MCF 10A (cell line): ENCODE results near the gene SEMA3C. TPM values are rescaled to one million over a fixed set of nuclear protein-coding genes. Genes with fewer than 3 reads are reported as not detected.

Experiments
- BruUV-seq: library from RNA; stranded (reverse); fragments of 400-500 nt; replicated peaks from 2 replicates; lab custom pipeline; 2021; lab: Mats Ljungman, UMichigan
- CTCF ChIA-PET: fragments of 300-600 bp; sonication (Branson Sonifier 250); formaldehyde crosslinking; extraction: SDS; loops from one replicate; lab custom pipeline; 2021; ENCODE audit warnings: antibody characterized with exemption, inconsistent platforms; lab: Yijun Ruan, JAX
- POLR2A ChIA-PET: fragments of 300-600, 350-650 bp; sonication (Branson Sonifier 250); formaldehyde crosslinking; extraction: SDS; loops from one replicate; lab custom pipeline; 2020; ENCODE audit warnings: antibody characterized with exemption, inconsistent platforms; lab: Yijun Ruan, JAX
- DNase-seq: peaks from one replicate; pipeline ENCODE4 v3.0.0-alpha.2; 2018; ENCODE audit not compliant: unreplicated experiment
- H3K27ac Mint-ChIP-seq: one replicate; pipeline ENCODE4 v1.8.0; 2022; ENCODE audit warnings: mild to moderate bottlenecking, low read depth, mixed read lengths; ENCODE audit not compliant: unreplicated experiment
- H3K27me3 Mint-ChIP-seq: one replicate; pipeline ENCODE4 v1.8.0; 2022; ENCODE audit warnings: mixed read lengths; ENCODE audit not compliant: insufficient read depth, unreplicated experiment
- H3K36me3 Mint-ChIP-seq: one replicate; pipeline ENCODE4 v1.8.0; 2022; ENCODE audit warnings: mild to moderate bottlenecking, moderate library complexity, mixed read lengths; ENCODE audit not compliant: insufficient read depth, unreplicated experiment
- H3K4me1 Mint-ChIP-seq: one replicate; pipeline ENCODE4 v1.8.0; 2022; ENCODE audit warnings: mixed read lengths; ENCODE audit not compliant: insufficient read depth, unreplicated experiment
- H3K4me3 Mint-ChIP-seq: one replicate; pipeline ENCODE4 v1.8.0; 2022; ENCODE audit warnings: mild to moderate bottlenecking, moderate library complexity, mixed read lengths; ENCODE audit not compliant: unreplicated experiment
- H3K9me3 Mint-ChIP-seq: one replicate; pipeline ENCODE4 v1.8.0; 2022; ENCODE audit warnings: mixed read lengths; ENCODE audit not compliant: unreplicated experiment
- intact Hi-C: fragments of 100-400 bp; cut with micrococcal nuclease; formaldehyde crosslinking; loops from 2 replicates; pipeline ENCODE4 v1.14.1; 2022
- total RNA-seq: library from RNA; stranded (reverse); gene quantifications from 2 replicates; pipeline ENCODE4 v1.2.3, GENCODE V29; 2022
- TF ChIP-seq, protein P1 (sequence below): fragments of 200-600 bp; IDR thresholded peaks from one replicate; pipeline ENCODE4 v1.8.0; 2022; ENCODE audit warnings: antibody characterized with exemption, mild to moderate bottlenecking; ENCODE audit not compliant: unreplicated experiment

Gene SEMA3C
- total RNA-seq, 1 experiment from 2014 or later, result 140 TPM

DNA sequence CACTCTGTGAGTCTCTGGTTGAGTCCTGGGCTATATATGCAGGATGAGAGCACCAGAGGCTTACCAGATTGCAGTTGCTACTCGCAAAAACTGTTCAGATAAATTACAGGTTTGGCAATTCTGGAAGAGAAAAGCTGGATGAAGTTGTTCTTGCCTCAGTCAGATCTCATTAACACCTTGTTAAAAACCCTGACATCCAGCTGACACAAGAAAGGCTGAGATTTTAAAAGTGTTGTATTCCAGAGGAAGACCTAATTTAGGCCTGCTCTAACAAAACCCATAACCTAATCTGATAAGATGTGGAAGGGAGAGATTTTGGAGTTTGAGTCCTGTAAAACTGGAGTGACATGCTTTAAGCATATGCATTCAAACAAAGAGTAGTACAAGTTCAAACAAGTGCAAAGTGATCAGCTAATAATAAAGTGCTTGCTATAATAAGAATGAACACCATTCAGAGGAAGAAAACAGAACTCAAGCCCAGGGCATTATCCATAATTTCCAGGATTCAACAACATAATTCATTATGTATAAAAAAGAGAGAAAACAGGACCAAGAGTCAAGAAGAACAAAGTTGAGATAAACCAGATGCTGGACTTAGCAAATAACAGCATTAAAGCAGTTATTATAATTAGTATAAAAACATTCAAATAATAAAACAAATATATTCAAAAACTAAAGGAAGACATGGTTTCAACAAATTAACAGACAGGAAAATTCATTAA is 144.9 kb downstream of the SEMA3C start:
- H3K27me3 Mint-ChIP-seq, result no peaks in the 10 kb centered on the region
- no TSS peak for BruUV-seq
- CTCF ChIA-PET, result interaction anchor here (0.5 to 1.7 kb wide), 5 partner anchors 11 to 726 kb away, joined by 3 to 6 read pairs (median 3); no protein-coding TSS in a partner anchor
- H3K4me1 Mint-ChIP-seq, result peaks cover 24% of the 10 kb centered on the region
- DNase-seq, result no peak
- TF ChIP-seq, protein P1, sequence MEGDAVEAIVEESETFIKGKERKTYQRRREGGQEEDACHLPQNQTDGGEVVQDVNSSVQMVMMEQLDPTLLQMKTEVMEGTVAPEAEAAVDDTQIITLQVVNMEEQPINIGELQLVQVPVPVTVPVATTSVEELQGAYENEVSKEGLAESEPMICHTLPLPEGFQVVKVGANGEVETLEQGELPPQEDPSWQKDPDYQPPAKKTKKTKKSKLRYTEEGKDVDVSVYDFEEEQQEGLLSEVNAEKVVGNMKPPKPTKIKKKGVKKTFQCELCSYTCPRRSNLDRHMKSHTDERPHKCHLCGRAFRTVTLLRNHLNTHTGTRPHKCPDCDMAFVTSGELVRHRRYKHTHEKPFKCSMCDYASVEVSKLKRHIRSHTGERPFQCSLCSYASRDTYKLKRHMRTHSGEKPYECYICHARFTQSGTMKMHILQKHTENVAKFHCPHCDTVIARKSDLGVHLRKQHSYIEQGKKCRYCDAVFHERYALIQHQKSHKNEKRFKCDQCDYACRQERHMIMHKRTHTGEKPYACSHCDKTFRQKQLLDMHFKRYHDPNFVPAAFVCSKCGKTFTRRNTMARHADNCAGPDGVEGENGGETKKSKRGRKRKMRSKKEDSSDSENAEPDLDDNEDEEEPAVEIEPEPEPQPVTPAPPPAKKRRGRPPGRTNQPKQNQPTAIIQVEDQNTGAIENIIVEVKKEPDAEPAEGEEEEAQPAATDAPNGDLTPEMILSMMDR, result no peak
- POLR2A ChIA-PET, result interaction anchor here (1.0 to 1.8 kb wide), 5 partner anchors 14 to 51 kb away, joined by 3 to 6 read pairs (median 4); no protein-coding TSS in a partner anchor
- peak overlapping the region; percentile 69 for H3K27ac Mint-ChIP-seq
- H3K4me3 Mint-ChIP-seq, result no peak overlapping the region
- H3K9me3 Mint-ChIP-seq, result no peaks in the 10 kb centered on the region
- peaks cover 56% of the 10 kb centered on the region for H3K36me3 Mint-ChIP-seq
- intact Hi-C loops, result no loop called here

DNA sequence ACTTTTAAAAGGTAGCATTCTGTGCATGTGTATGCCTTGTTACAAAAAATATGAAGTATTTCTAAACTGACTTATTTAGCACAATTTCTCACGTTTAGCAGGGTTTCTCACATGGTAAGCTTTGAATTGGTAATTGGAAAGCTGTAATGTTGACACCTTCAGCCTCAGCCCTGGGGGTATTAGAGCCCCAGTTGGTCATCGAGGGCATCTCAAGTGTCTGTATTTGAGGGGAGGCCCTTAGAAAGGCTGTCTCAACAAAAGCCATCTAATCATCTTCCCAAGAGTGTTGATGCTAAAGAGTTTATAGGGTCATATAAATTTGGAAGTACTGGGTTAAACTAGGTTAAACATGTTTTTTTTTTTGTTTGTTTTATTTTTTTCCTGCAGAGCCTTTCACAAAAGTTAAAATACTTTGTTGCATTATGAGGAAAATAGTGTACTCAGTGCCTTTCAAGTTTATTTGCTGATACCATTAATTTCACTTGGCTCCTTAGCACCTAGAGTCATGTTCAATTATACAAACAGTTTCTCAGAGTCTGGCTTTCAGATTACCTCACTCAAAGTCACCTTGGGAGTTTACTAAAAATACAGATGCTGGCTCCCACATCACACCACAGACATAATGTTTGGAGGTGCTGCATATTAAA is 146.4 kb downstream of the SEMA3C start:
- H3K36me3 Mint-ChIP-seq, result peaks cover 56% of the 10 kb centered on the region
- H3K9me3 Mint-ChIP-seq, result no peaks in the 10 kb centered on the region
- H3K4me1 Mint-ChIP-seq, result peaks cover 17% of the 10 kb centered on the region
- no peaks in the 10 kb centered on the region for H3K27me3 Mint-ChIP-seq
- ChIA-PET POLR2A (interaction anchor here (0.8 to 1.8 kb wide), 5 partner anchors 21 to 676 kb away, joined by 3 to 6 read pairs (median 4); no protein-coding TSS in a partner anchor), CTCF (interaction anchor here (1.1 to 1.7 kb wide), 2 partner anchors 10 to 92 kb away, joined by 3 to 6 read pairs; no protein-coding TSS in a partner anchor)
- intact Hi-C loops, result no loop called here
- no peak overlapping the region for H3K27ac Mint-ChIP-seq
- DNase-seq, result no peak
- BruUV-seq, result no TSS peak
- TF ChIP-seq, protein P1, result no peak
- H3K4me3 Mint-ChIP-seq, result no peak overlapping the region

DNA sequence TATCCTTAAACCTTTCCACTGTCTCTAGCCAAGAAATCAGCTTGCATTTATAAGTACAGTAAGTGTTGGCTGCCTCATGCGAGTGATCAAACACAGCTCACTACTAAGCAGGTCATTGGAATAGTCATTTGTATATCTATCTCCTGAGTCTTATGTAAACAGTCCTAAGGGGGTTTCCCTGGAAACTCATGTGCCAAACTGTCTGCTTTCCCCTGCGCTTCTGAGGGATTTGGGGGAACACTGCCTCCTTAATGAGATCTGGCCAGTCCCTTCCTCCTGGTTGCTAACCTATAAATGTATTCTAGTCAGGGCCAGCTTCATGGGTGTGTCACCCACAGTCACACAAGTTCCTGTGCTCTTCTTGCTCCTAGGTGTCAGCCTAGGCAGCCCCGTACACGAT is 147.3 kb downstream of the SEMA3C start:
- Mint-ChIP-seq H3K36me3 (peaks cover 64% of the 10 kb centered on the region), H3K4me3 (no peak overlapping the region), H3K27me3 (no peaks in the 10 kb centered on the region), H3K9me3 (no peaks in the 10 kb centered on the region), H3K4me1 (peaks cover 20% of the 10 kb centered on the region), H3K27ac (no peak overlapping the region)
- no peak for DNase-seq
- CTCF ChIA-PET, result interaction anchor here (1.0 to 1.2 kb wide), 2 partner anchors 14 to 35 kb away, joined by 3 to 4 read pairs; no protein-coding TSS in a partner anchor
- TF ChIP-seq, protein P1, result no peak
- intact Hi-C loops, result no loop called here
- POLR2A ChIA-PET, result no interaction called here
- BruUV-seq, result no TSS peak

DNA sequence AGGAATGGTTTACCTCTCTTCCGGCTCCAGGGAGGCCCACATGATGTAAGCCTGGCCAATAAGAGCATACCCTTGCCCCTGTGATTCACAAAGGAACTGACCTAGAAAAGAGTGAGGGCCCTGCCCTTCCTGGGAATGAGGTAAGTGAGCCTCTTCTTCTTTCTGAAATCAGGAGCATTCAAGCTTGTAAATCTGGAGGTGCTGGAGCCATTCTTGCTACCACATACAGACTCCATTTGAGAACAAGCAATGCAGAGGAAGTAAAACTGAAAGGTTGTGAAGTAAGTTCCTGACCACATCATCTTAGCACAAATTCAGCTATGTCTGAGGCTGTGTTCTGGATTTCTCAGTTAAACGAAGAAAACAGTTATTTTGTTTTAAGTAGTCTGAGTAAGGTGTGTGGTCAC is 148.2 kb downstream of the SEMA3C start:
- intact Hi-C loops, result no loop called here

More for the DNA sequence above, 148.2 kb downstream of the SEMA3C start:
- Mint-ChIP-seq H3K27ac (peak overlapping the region; percentile 63), H3K36me3 (peaks cover 73% of the 10 kb centered on the region), H3K9me3 (no peaks in the 10 kb centered on the region), H3K27me3 (no peaks in the 10 kb centered on the region), H3K4me3 (no peak overlapping the region), H3K4me1 (peaks cover 21% of the 10 kb centered on the region)
- TF ChIP-seq, protein P1, result no peak
- no TSS peak for BruUV-seq
- ChIA-PET CTCF (interaction anchor here (0.5 to 1.2 kb wide), 3 partner anchors 13 to 179 kb away, joined by 3 to 4 read pairs (median 3); no protein-coding TSS in a partner anchor), POLR2A (interaction anchor here (0.6 kb wide), 1 partner anchor 275 kb away, joined by 3 read pairs; no protein-coding TSS in a partner anchor)
- DNase-seq, result no peak
